Fibroblast of lung (primary cell): ENCODE data around the gene MRPS27.

Source experiments
- CTCF ChIP-seq, 2 donors: IDR thresholded peaks in 1 of 2; conservative IDR thresholded peaks in 1 of 2; 1 replicate in 1 of 2; 2 replicates in 1 of 2; pipeline ENCODE4 v1.5.1; 2011 to 2012; ENCODE audit warnings: low read length in 2 of 2, control low read depth in 1 of 2, inconsistent platforms in 1 of 2, low read depth in 1 of 2, mild to moderate bottlenecking in 1 of 2
- EZH2 ChIP-seq: IDR thresholded peaks from 2 replicates; pipeline ENCODE4 v1.5.1; 2012; ENCODE audit warnings: low read length, control low read depth, mild to moderate bottlenecking; ENCODE audit errors: missing control alignments

GRCh38 chr5:72189146-72189545, 130.9 kb downstream of the MRPS27 start:
- TF ChIP-seq CTCF (conservative IDR thresholded peaks at IDR 0.05 in 1 of 2, IDR thresholded peaks at IDR 0.05 in 1 of 2; ENCODE audit: low read depth in 1 of 2, low read length in 2 of 2): no peak
- no peak for TF ChIP-seq EZH2
